KG1 (cell line): ENCODE measurements around the gene OR5K1.

Source experiments
- DNase-seq: peaks from one replicate; lab custom pipeline; 2025; lab: John Stamatoyannopoulos, UW

OR5K1 gene

DNA sequence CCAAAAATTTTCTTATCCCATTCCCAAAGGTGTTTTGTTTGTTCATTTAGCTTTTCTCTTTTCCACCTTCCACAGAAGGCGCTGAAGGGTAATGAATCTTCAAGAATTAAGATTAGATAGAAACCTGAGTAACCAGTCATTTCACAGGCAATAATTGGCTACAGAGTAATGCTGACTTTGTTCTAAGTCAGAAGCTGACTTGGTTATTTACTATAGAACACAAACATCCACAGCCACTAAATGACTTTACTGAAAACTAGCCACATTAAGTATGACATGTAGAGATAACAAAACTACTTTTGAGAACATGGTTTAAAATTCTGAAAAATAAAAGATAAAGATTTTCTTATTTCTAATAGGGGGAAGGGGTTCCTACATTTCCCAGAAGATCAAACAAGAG is 51.9 kb downstream of the OR5K1 start:
- DNase-seq: no peak

DNA sequence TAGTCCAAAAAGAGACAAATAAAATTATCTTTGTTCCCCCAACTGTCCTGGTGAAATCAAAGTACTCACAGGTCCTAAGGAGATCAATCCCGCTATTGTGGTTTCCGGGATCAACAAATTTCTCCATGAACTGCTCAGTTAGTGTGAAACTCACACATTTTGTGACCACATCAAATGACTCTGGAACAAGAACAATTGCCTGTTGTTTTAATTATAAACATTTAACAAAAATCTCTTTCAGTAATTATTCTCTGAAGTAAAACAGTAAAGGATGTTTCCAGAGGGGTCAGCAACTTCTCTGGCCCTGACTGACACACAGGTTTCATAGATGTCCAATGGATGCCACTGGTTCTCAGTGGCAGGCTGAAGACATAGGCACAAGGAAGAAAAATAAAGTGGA is 55.8 kb downstream of the OR5K1 start:
- DNase-seq: no peak

DNA sequence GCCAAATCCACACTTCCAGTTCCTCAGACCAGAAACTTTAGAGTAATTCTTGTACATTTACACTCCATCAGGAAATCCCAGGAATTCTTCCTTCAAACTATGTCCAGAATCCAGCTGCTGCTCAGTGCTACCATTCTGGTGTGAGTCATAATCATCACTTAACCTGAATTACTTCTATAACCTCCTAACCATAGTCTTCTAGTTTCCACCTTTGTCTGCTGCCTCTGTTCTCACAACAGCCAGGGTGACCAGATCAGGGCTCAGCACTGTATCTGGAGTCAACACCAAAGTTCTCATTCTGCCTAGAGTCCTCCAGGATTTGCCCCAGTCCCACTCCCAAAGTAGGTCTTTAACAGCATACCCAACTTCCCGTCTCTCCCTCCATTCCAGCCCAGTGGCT is 56.4 kb downstream of the OR5K1 start:
- DNase-seq: no peak

DNA sequence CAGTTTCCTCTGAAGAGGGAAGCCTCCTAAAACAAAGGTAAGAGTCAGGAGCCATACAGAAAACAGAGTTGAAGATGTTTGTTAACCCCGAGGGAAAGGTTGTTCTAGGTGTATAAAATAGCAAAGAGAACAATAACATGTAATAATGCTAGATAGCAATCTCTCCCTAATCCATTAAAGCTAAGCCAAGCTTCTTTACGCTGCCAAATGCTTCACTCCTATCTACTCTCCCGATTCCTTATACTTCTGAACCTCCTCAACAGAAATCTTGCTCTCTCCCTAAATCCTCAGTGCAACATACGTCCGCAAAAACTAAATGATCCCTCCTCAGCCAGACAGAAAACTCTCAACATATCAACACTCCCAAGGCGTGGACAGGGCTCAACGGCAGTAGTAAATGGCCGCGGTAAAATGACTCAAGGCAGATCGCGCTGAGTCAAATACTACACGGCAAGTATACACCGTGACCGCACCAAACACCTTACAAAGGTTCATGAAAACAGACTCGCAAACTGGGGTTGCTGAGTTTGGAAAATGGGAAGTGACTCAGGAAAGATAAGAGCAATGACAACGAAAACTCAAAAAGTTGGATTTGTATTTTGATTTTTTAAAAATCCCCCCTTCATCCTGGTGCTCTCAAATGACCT is 59.0 kb downstream of the OR5K1 start:
- DNase-seq: no peak
